HepG2 (cell line): ENCODE data around the gene KCNH1. TPM values are rescaled to one million over a fixed set of nuclear protein-coding genes. Genes with fewer than 3 reads are reported as not detected.

ENCODE experiments used
- ATAC-seq: fragments of 200-7000 bp; cut with Tn5 transposase; 3 replicates; pipeline ENCODE4 v1.9.1; 2020; ENCODE audit warnings: mild to moderate bottlenecking, moderate library complexity
- BruUV-seq: library from RNA; stranded (reverse); fragments of 400-500 nt; replicated peaks from 2 replicates; lab custom pipeline; 2021; lab: Mats Ljungman, UMichigan
- CTCF ChIA-PET: fragments of 300-600 bp; formaldehyde crosslinking; extraction: SDS; loops from one replicate; lab custom pipeline; 2021; ENCODE audit warnings: low total read pairs, inconsistent platforms, low intra/inter-chr PET ratio; lab: Yijun Ruan, JAX
- POLR2A ChIA-PET: fragments of 350-600 bp; sonication (Branson Sonifier 250); formaldehyde crosslinking; loops from one replicate; lab custom pipeline; 2020; ENCODE audit warnings: antibody characterized with exemption, inconsistent platforms; lab: Yijun Ruan, JAX
- DNase-seq: peaks from one replicate; pipeline ENCODE4 v3.0.0-alpha.2; 2015; ENCODE audit warnings: low spot score
- FAIRE-seq: peaks from 3 replicates; lab custom pipeline; 2011; peaks lifted over from hg19 to GRCh38; lab: Jason Lieb, UNC
- H2AFZ ChIP-seq: one replicate; pipeline ENCODE4 v1.6.1; 2011; ENCODE audit warnings: low read length, inconsistent platforms
- H3K27ac ChIP-seq: fragments of 300-600 bp; 3 replicates; pipeline ENCODE4 v1.8.0; 2011; ENCODE audit warnings: mixed run types, mild to moderate bottlenecking, mixed read lengths, low read length, inconsistent platforms; ENCODE audit not compliant: insufficient read depth; ENCODE audit errors: extremely low read length
- H3K27me3 ChIP-seq, 2 experiments: fragments of 200-600 bp in 1 of 2; 2 replicates in 1 of 2; 3 replicates in 1 of 2; pipeline versions ENCODE4 v1.6.0 to v1.8.0; 2011; ENCODE audit warnings: low read length in 2 of 2, mild to moderate bottlenecking in 2 of 2, moderate library complexity in 2 of 2, inconsistent platforms in 1 of 2; ENCODE audit not compliant: insufficient read depth in 2 of 2, control insufficient read depth in 1 of 2
- H3K36me3 ChIP-seq, 2 experiments: fragments of 200-600 bp in 1 of 2; replicated peaks in 1 of 2; 2 replicates in 1 of 2; 3 replicates in 1 of 2; pipeline versions ENCODE4 v1.5.1 to v1.8.0; 2011; ENCODE audit warnings: low read length in 2 of 2, inconsistent platforms in 1 of 2; ENCODE audit not compliant: insufficient read depth in 2 of 2, control insufficient read depth in 1 of 2
- H3K4me1 ChIP-seq: 2 replicates; pipeline ENCODE4 v1.5.1; 2012; ENCODE audit warnings: low read length, inconsistent platforms; ENCODE audit not compliant: insufficient read depth
- H3K4me2 ChIP-seq: 2 replicates; pipeline ENCODE4 v1.6.0; 2011; ENCODE audit warnings: low read depth, low read length, inconsistent platforms
- H3K4me3 ChIP-seq, 3 experiments: fragments of 200-600 bp in 1 of 3; sonication (generic), shearing (Covaris generic) in 1 of 3; replicated peaks in 1 of 3; 2 replicates each; pipeline ENCODE4 v1.5.1; 2011 to 2016; ENCODE audit warnings: low read length in 3 of 3, inconsistent platforms in 2 of 3, low read depth in 2 of 3, mild to moderate bottlenecking in 2 of 3, control low read depth in 1 of 3, mixed read lengths in 1 of 3; ENCODE audit not compliant: insufficient read depth in 1 of 3
- H3K79me2 ChIP-seq: one replicate; pipeline ENCODE4 v1.6.1; 2011; ENCODE audit warnings: low read length, inconsistent platforms; ENCODE audit not compliant: insufficient read depth
- H3K9ac ChIP-seq: 2 replicates; pipeline ENCODE4 v1.6.0; 2011; ENCODE audit warnings: mild to moderate bottlenecking, low read depth, low read length, inconsistent platforms; ENCODE audit not compliant: insufficient read depth
- H3K9me3 ChIP-seq: 2 replicates; pipeline ENCODE4 v1.5.1; 2012; ENCODE audit warnings: mild to moderate bottlenecking, low read length
- H4K20me1 ChIP-seq: 2 replicates; pipeline ENCODE4 v1.6.0; 2011; ENCODE audit warnings: inconsistent platforms, mild to moderate bottlenecking, low read length, moderate library complexity; ENCODE audit not compliant: insufficient read depth
- CERS6 ChIP-seq: sonication (generic); formaldehyde crosslinking; IDR thresholded peaks from 2 replicates; pipeline ENCODE4 v1.5.0; 2020; ENCODE audit warnings: missing genetic modification reagents
- GPN1 ChIP-seq: sonication (generic); formaldehyde crosslinking; IDR thresholded peaks from 2 replicates; pipeline ENCODE4 v1.5.1; 2020; ENCODE audit warnings: missing genetic modification reagents, borderline replicate concordance
- MTF2 ChIP-seq: sonication (generic); formaldehyde crosslinking; IDR thresholded peaks from 2 replicates; pipeline ENCODE4 v1.5.0; 2020; ENCODE audit warnings: missing genetic modification reagents, borderline replicate concordance
- PLRG1 ChIP-seq: fragments of 450-650 bp; conservative IDR thresholded peaks from 2 replicates; pipeline ENCODE4 v1.6.1; 2016
- RCOR2 ChIP-seq: IDR thresholded peaks from 2 replicates; pipeline ENCODE4 v1.6.1; 2016; ENCODE audit warnings: missing biosample characterization, missing genetic modification reagents
- RFXANK ChIP-seq: IDR thresholded peaks from 2 replicates; pipeline ENCODE4 v1.6.1; 2016
- SAP130 ChIP-seq: IDR thresholded peaks from 2 replicates; pipeline ENCODE4 v1.6.1; 2016; ENCODE audit warnings: low read depth
- SETDB1 ChIP-seq: sonication (generic); formaldehyde crosslinking; IDR thresholded peaks from 2 replicates; pipeline ENCODE4 v1.5.1; 2020; ENCODE audit warnings: missing genetic modification reagents, mild to moderate bottlenecking, borderline replicate concordance
- SMC3 ChIP-seq: IDR thresholded peaks from 2 replicates; pipeline ENCODE4 v1.6.1; 2011; ENCODE audit warnings: low read length, improper control_type of control experiment
- ZSCAN31 ChIP-seq: sonication (generic); formaldehyde crosslinking; IDR thresholded peaks from 2 replicates; pipeline ENCODE4 v1.5.0; 2020; ENCODE audit warnings: low read depth, mild to moderate bottlenecking, missing genetic modification reagents
- WGBS: methylation state at CpG from one replicate; pipeline ENCODE4 v1.1.6; 2017; ENCODE audit warnings: low lambda C conversion rate; 5-methylcytosine and 5-hydroxymethylcytosine counted together
- in situ Hi-C: cut with HindIII; loops from 2 replicates; pipeline ENCODE4 v1.10.0; 2017; ENCODE audit warnings: low pct_unique_long_range_greater_than_20kb; ENCODE audit not compliant: extremely low pct_ligation_motif_present
- intact Hi-C: fragments of 100-400 bp; cut with micrococcal nuclease; formaldehyde crosslinking; loops from one replicate; pipeline ENCODE4 v1.10.0; 2022; ENCODE audit not compliant: unreplicated experiment
- polyA plus RNA-seq, 8 experiments: library from polyadenylated mRNA; depleted of rRNA in 3 of 8; stranded (reverse) in 7 of 8; unstranded in 1 of 8; fragments of >200 nt; fragmentation: Illumina TruSeq in 4 of 8; extraction: Trizol in 4 of 8; gene quantifications; 2 replicates each; pipeline versions ENCODE4 v1.2.1 to v1.2.3, GENCODE V29; 2011 to 2016; ENCODE audit warnings: low read depth in 4 of 8, missing spikeins in 1 of 8, mixed read lengths in 1 of 8; ENCODE audit not compliant: insufficient read depth in 1 of 8
- total RNA-seq, 5 experiments: library from RNA; depleted of rRNA; stranded (reverse); fragments of >200 nt; fragmentation: Illumina TruSeq; extraction: Trizol; gene quantifications; 2 replicates each; pipeline ENCODE4 v1.2.3, GENCODE V29; 2016; ENCODE audit warnings: low read depth in 1 of 5

KCNH1 gene
- total and polyA plus RNA-seq, 2 of the 13 experiments (the other 11 are each of a cell fraction or from before 2014, with no cell fraction given), result not detected

- TF ChIP-seq CERS6 (no peak), RCOR2 (CRISPR knock-in tag) (no peak), SAP130 (CRISPR knock-in tag) (no peak), GPN1 (CRISPR knock-in tag) (no peak), RFXANK (CRISPR knock-in tag) (no peak), SMC3 (no peak)
Measured at GRCh38 chr1:210703593-210703992, 430.4 kb downstream of the KCNH1 start (continued).

GRCh38 chr1:210702506-210702905, 431.4 kb downstream of the KCNH1 start:
- Histone ChIP-seq H3K36me3 (no peaks in the 10 kb centered on the region), H3K4me1 (no peaks in the 10 kb centered on the region), H3K27me3 (no peaks in the 10 kb centered on the region), H3K79me2 (no peaks in the 10 kb centered on the region), H3K4me2 (no peak overlapping the region), H3K4me3 (no peak overlapping the region), H4K20me1 (no peaks in the 10 kb centered on the region), H3K9me3 (no peaks in the 10 kb centered on the region), H3K27ac (no peak overlapping the region), H2AFZ (no peak overlapping the region), H3K9ac (no peak overlapping the region)
- DNase-seq, result no peak
- TF ChIP-seq MTF2 (CRISPR knock-in tag), result no peak
- no peak for TF ChIP-seq SETDB1 (CRISPR knock-in tag)
- TF ChIP-seq PLRG1, result no peak
- no peak for TF ChIP-seq ZSCAN31 (CRISPR knock-in tag)
- ChIA-PET CTCF (no interaction called here), POLR2A (no interaction called here)
- intact Hi-C loops (no loop called here), in situ Hi-C loops (loop anchor here (10.0 kb wide), 1 partner anchor 432 kb away; the partner anchor contains the start of gene KCNH1)
- no TSS peak for BruUV-seq
- 62% methylated on average over 2 of the region's 2 CpGs for WGBS
- no peak for ATAC-seq
- no peak for FAIRE-seq
